GM12873 (cell line): ENCODE data around the gene CAPRIN1.

Experiments used
- TF ChIP-seq, protein P1 (sequence below): IDR thresholded peaks from 2 replicates; pipeline ENCODE4 v1.5.1; 2012; ENCODE audit warnings: low read depth, mild to moderate bottlenecking, moderate library complexity, low read length, control low read depth; ENCODE audit not compliant: insufficient read depth; ENCODE audit errors: missing control alignments

CAPRIN1 gene, protein sequence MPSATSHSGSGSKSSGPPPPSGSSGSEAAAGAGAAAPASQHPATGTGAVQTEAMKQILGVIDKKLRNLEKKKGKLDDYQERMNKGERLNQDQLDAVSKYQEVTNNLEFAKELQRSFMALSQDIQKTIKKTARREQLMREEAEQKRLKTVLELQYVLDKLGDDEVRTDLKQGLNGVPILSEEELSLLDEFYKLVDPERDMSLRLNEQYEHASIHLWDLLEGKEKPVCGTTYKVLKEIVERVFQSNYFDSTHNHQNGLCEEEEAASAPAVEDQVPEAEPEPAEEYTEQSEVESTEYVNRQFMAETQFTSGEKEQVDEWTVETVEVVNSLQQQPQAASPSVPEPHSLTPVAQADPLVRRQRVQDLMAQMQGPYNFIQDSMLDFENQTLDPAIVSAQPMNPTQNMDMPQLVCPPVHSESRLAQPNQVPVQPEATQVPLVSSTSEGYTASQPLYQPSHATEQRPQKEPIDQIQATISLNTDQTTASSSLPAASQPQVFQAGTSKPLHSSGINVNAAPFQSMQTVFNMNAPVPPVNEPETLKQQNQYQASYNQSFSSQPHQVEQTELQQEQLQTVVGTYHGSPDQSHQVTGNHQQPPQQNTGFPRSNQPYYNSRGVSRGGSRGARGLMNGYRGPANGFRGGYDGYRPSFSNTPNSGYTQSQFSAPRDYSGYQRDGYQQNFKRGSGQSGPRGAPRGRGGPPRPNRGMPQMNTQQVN

DNA sequence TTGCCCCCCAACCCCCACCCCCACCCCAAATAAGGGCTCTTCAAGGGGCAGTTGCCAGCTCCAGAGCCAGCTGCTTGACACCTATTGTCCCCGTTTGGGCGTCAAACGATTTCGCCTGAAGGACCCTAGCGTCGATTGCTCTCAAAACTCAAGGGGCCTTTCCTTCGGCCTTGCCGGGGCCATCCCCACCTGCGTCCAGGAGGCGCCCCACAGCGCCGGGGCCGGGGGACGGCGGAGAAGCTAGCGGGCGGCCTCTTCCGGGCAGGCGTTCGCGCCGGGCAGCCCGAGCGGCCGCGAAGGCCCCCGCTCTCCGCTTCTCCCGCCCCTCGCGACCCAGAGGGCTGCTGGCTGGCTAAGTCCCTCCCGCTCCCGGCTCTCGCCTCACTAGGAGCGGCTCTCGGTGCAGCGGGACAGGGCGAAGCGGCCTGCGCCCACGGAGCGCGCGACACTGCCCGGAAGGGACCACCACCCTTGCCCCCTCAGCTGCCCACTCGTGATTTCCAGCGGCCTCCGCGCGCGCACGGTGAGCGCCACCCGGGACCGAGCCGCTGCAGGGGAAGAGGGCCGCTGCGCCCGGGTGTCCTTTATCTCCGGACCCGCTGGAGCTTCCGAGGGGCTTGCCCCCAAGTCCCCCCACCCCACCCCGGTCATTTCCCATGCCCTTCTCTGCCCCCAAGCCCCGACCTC lies at the start of gene CAPRIN1:
Gene CAPRIN1, plus strand, starts transcription at position 383 of the 687 bp plus-strand sequence. CDS start 690 bp downstream, outside the sequence.
- TF ChIP-seq, protein P1, sequence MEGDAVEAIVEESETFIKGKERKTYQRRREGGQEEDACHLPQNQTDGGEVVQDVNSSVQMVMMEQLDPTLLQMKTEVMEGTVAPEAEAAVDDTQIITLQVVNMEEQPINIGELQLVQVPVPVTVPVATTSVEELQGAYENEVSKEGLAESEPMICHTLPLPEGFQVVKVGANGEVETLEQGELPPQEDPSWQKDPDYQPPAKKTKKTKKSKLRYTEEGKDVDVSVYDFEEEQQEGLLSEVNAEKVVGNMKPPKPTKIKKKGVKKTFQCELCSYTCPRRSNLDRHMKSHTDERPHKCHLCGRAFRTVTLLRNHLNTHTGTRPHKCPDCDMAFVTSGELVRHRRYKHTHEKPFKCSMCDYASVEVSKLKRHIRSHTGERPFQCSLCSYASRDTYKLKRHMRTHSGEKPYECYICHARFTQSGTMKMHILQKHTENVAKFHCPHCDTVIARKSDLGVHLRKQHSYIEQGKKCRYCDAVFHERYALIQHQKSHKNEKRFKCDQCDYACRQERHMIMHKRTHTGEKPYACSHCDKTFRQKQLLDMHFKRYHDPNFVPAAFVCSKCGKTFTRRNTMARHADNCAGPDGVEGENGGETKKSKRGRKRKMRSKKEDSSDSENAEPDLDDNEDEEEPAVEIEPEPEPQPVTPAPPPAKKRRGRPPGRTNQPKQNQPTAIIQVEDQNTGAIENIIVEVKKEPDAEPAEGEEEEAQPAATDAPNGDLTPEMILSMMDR: no peak

DNA sequence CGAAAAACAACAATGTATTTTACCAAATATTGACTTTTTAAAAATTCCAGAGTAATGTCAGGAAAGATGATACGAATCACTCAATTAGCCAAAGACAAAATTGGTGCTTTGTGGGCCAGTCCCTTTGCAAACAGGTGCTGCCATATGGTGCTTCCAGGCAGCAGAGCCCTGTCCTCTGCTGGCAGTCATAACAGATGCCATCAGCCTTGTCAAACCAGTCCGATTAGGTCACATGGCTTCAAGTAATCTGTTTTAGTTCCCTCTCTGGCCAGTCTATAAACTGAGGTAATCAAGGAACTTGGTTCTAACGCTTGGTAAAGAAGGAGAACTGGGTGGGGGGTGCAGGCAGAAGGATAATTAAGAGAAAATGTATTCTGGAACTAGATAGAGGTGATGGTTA lies 49.1 kb upstream of the CAPRIN1 start:
- TF ChIP-seq, protein P1: no peak

DNA sequence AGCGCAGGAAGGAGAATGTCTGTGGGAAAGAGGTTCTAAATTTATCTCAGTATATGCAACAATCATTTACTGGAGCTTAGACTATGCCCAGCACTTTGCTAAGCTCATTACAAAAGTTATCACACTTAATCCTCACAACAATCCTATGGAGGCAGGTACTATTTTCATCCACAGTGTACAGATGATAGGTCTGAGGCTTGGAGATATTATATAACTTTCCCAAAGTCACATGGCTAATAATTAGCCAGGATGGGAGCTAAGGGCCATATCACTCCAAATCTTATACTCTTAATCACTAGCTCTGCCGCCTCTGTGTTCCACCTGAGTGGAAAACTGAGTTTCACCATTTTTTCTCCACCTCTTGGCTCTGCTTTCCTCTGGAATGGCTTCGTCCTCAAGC lies 47.3 kb upstream of the CAPRIN1 start:
- TF ChIP-seq, protein P1: no peak

DNA sequence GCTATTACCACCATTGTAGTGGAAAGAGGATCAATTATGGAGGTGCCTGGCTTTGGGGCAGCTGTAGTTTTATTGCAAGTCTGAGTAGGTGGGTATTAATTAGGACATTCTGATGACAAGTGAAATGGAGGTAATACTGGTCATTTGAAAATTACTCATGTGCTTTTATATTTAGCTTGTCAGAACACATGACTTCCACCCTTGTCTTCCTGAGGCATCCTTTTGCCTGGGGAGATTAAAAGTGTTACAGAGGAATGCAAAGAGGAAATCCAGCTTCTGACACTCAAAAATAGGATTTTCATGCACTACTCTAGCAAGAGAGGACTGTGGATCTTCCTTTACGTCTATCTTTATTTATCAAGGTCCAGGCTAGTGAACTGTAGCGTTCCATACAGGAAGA lies 44.7 kb upstream of the CAPRIN1 start:
- TF ChIP-seq, protein P1: no peak

DNA sequence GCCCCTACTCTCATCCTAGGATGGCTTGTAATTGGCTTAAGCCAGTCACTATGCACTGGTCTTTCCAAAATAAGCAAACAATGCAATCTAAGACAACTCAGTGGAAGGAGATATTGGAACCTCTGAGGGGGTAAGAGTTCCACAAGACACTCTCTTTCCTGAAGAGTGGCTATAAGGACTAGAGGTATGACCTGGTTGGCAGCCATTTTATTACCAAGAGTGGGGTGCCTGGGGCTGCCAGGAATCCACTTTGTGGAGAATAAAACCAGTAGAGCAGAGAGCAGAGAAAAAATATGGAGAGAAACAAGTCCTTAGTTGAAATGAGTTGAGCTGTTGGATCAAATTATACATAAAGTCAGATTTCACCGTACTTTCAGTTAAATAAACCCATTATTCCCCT lies 38.8 kb upstream of the CAPRIN1 start:
- TF ChIP-seq, protein P1: no peak

DNA sequence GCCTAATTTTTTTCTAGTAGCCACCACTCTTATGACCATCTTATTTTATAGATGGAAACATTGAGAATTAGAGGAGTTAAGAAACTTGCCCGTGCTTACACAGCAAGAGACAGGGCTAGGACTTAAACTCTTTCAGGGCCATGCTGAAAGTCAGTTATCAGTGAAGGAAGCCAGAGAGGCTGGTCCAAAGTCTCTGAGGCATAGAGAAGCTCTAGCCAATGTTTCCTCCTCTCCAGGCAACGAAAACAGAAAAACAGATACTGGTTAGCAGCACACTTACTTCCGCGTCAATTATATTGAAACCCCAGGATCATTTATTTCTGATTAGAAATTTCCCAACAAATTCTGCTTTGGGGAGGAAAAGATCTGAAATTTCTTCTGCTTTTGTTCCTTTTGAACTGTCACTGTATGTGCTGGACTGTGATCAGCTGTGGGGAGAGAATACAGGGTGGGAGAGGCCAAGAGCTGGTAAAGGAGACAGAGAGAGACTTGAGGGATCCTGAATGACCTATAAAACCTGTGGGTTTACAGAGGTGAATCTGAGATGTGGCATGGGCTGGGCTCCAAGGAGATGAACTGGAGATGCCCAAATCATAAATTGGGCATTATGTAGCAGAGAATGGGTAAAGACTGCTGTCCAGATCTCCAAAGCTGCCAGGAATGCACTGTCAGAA lies 37.5 kb upstream of the CAPRIN1 start:
- TF ChIP-seq, protein P1: no peak
